Lung (tissue), 12 donors: ENCODE results near the gene SLC26A3. TPM values are rescaled to one million over a fixed set of nuclear protein-coding genes. Genes with fewer than 3 reads are reported as not detected.

Experiments
- ATAC-seq: fragments of 200-7000 bp; cut with Tn5 transposase; one replicate; pipeline ENCODE4 v1.9.1; 2020; ENCODE audit warnings: moderate number of reproducible peaks; ENCODE audit not compliant: insufficient read depth, low FRiP score
- DNase-seq, 3 donors: peaks; one replicate each; pipeline ENCODE4 v3.0.0-alpha.2; 2013 to 2017
- H3K27ac ChIP-seq, 2 donors: one replicate each; pipeline ENCODE4 v1.5.1; 2013; ENCODE audit warnings: mild to moderate bottlenecking in 2 of 2, moderate library complexity in 2 of 2, control low read depth in 1 of 2, inconsistent platforms in 1 of 2, low read depth in 1 of 2, low read length in 1 of 2
- H3K27me3 ChIP-seq, 3 donors: one replicate each; pipeline ENCODE4 v1.5.1; 2013; ENCODE audit warnings: low read length in 2 of 3; ENCODE audit not compliant: control insufficient read depth in 3 of 3, insufficient read depth in 3 of 3
- H3K36me3 ChIP-seq, 4 donors: one replicate each; pipeline ENCODE4 v1.5.1; 2013; ENCODE audit warnings: low read length in 4 of 4, mild to moderate bottlenecking in 1 of 4, moderate library complexity in 1 of 4; ENCODE audit not compliant: control insufficient read depth in 4 of 4, insufficient read depth in 4 of 4
- H3K4me1 ChIP-seq, 5 donors: one replicate each; pipeline ENCODE4 v1.5.1; 2013; ENCODE audit warnings: low read length in 5 of 5, mild to moderate bottlenecking in 2 of 5, moderate library complexity in 1 of 5; ENCODE audit not compliant: control insufficient read depth in 5 of 5, insufficient read depth in 5 of 5
- H3K4me3 ChIP-seq: one replicate; pipeline ENCODE4 v1.5.1; 2013; ENCODE audit warnings: mild to moderate bottlenecking, control low read depth, moderate library complexity
- H3K9ac ChIP-seq, 2 donors: one replicate each; pipeline ENCODE4 v1.5.1; 2013; ENCODE audit warnings: low read length in 2 of 2, control low read depth in 1 of 2; ENCODE audit not compliant: insufficient read depth in 1 of 2
- H3K9me3 ChIP-seq, 4 donors: one replicate each; pipeline ENCODE4 v1.5.1; 2013; ENCODE audit warnings: low read length in 3 of 4, mild to moderate bottlenecking in 1 of 4, moderate library complexity in 1 of 4; ENCODE audit not compliant: control insufficient read depth in 4 of 4, insufficient read depth in 3 of 4
- CTCF ChIP-seq: IDR thresholded peaks from 2 replicates; pipeline ENCODE4 v1.5.1; 2012; ENCODE audit warnings: mild to moderate bottlenecking; ENCODE audit errors: control extremely low read depth, extremely low read depth
- whole genome bisulfite sequencing, 2 donors: extraction: QIAGEN DNeasy Blood & Tissue Kit; methylation state at CpG; one replicate each; pipeline ENCODE4 v1.1.7; 2013; 5-methylcytosine and 5-hydroxymethylcytosine counted together
- polyA plus RNA-seq, 2 donors: library from polyadenylated mRNA; stranded (reverse); fragments of 200-250 nt; gene quantifications; one replicate each; pipeline ENCODE4 v1.2.1, GENCODE V29; 2013
- total RNA-seq, 2 donors: library from RNA; depleted of rRNA in 1 of 2; stranded (reverse); fragments of >200 nt in 1 of 2; gene quantifications; one replicate each; pipeline ENCODE4 v1.2.1, GENCODE V29; 2014 to 2021
- donor health status: control.
- donor health status: control.
- donor health status: Bipolar disorder and iron deficiency.
- donor health status: healthy.
- donor health status: DM: yes; HTN: yes; CAD: no.

The SLC26A3 gene
- total and polyA plus RNA-seq, 4 donors, result 0.28 to 0.31 TPM; not detected in 2

- Histone ChIP-seq H3K27ac (no peak overlapping the region), H3K36me3 (no peaks in the 10 kb centered on the region)
Measured at GRCh38 chr7:107838816-107839565, 36.0 kb upstream of the SLC26A3 start.

GRCh38 chr7:107838024-107838601 lies 35.1 kb upstream of the SLC26A3 start:
- peaks cover 0 to 5% (median 0%) of the 10 kb centered on the region in 3 donors for H3K27me3 ChIP-seq
- no peak for ATAC-seq
- 89% methylated on average over 3 of the region's 3 CpGs for WGBS, 2 donors

More at GRCh38 chr7:107838816-107839565, 36.0 kb upstream of the SLC26A3 start:
- ATAC-seq (no peak), DNase-seq (no peak)
- H3K9ac ChIP-seq, result no peak overlapping the region
- WGBS, 2 donors, result 91 to 93% methylated on average over 5 of the region's 5 CpGs
- H3K4me1 ChIP-seq, result no peaks in the 10 kb centered on the region
- no peak for TF ChIP-seq CTCF
- H3K4me3 ChIP-seq, result no peak overlapping the region
- peaks cover 0 to 5% (median 0%) of the 10 kb centered on the region in 3 donors for H3K27me3 ChIP-seq
- no peaks in the 10 kb centered on the region for H3K9me3 ChIP-seq

GRCh38 chr7:107837145-107837512 lies 34.1 kb upstream of the SLC26A3 start:
- H3K36me3 ChIP-seq, result no peaks in the 10 kb centered on the region
- no peak overlapping the region for H3K4me3 ChIP-seq
- H3K27ac ChIP-seq, result no peak overlapping the region
- H3K9me3 ChIP-seq, result no peaks in the 10 kb centered on the region
- ATAC-seq (no peak), DNase-seq (no peak)
- 26 to 47% methylated on average over 1 of the region's 1 CpG for WGBS, 2 donors
- no peak for TF ChIP-seq CTCF
- H3K9ac ChIP-seq, result no peak overlapping the region
- peaks cover 0 to 5% (median 0%) of the 10 kb centered on the region in 3 donors for H3K27me3 ChIP-seq
- no peaks in the 10 kb centered on the region for H3K4me1 ChIP-seq

More at GRCh38 chr7:107838024-107838601, 35.1 kb upstream of the SLC26A3 start:
- Histone ChIP-seq H3K36me3 (no peaks in the 10 kb centered on the region), H3K27ac (no peak overlapping the region), H3K4me1 (no peaks in the 10 kb centered on the region), H3K9me3 (no peaks in the 10 kb centered on the region), H3K4me3 (no peak overlapping the region), H3K9ac (no peak overlapping the region)
- no peak for TF ChIP-seq CTCF
- DNase-seq, result no peak
